A549 (cell line): Measurements from ENCODE around the gene ATP9B. TPM values are rescaled to one million over a fixed set of nuclear protein-coding genes. Genes with fewer than 3 reads are reported as not detected.
A peak's percentile ranks its signal among the peaks of the same experiment; 100 is the strongest.

Experiments
- ATAC-seq, 2 experiments: fragments of 200-7000 bp in 1 of 2; fragments of >200 bp in 1 of 2; cut with Nextera tagmentation in 1 of 2; cut with Tn5 transposase in 1 of 2; 3 replicates each; pipeline versions ENCODE4 v1.8.0 to v1.9.1; 2018 to 2020; ENCODE audit warnings: mild to moderate bottlenecking in 1 of 2, moderate library complexity in 1 of 2
- CTCF ChIA-PET: fragments of 300-600 bp; sonication (Branson Sonifier 250); formaldehyde crosslinking; extraction: SDS; loops from one replicate; lab custom pipeline; 2021; ENCODE audit warnings: antibody characterized with exemption, inconsistent platforms; lab: Yijun Ruan, JAX
- POLR2A ChIA-PET: fragments of 350-600 bp; formaldehyde crosslinking; extraction: SDS; loops from one replicate; lab custom pipeline; 2021; ENCODE audit warnings: antibody characterized with exemption, inconsistent platforms; lab: Yijun Ruan, JAX
- DNase-seq, 2 experiments: peaks; one replicate each; pipeline versions ENCODE4 v3.0.0 to v3.0.0-alpha.2; 2011 to 2016; ENCODE audit warnings: low read depth in 1 of 2, low spot score in 1 of 2
- FAIRE-seq: peaks from 2 replicates; lab custom pipeline; 2011; peaks lifted over from hg19 to GRCh38; lab: Jason Lieb, UNC
- H3K27ac ChIP-seq, 2 experiments: fragments of >200 bp; sonication (Bioruptor Twin); formaldehyde crosslinking; 3 replicates each; pipeline ENCODE4 v1.5.1; 2016 to 2017
- H3K4me1 ChIP-seq: fragments of >200 bp; sonication (Bioruptor Twin); formaldehyde crosslinking; 3 replicates; pipeline ENCODE4 v1.6.1; 2016
- H3K4me2 ChIP-seq: fragments of >200 bp; sonication (Bioruptor Twin); formaldehyde crosslinking; 3 replicates; pipeline ENCODE4 v1.6.1; 2016
- H3K4me3 ChIP-seq: fragments of >200 bp; sonication (Bioruptor Twin); formaldehyde crosslinking; 3 replicates; pipeline ENCODE4 v1.5.1; 2016
- H3K9me3 ChIP-seq: fragments of >200 bp; sonication (Bioruptor Twin); formaldehyde crosslinking; 3 replicates; pipeline ENCODE4 v1.6.1; 2016
- BHLHE40 ChIP-seq: IDR thresholded peaks from 2 replicates; pipeline ENCODE4 v1.6.1; 2012; ENCODE audit warnings: low read depth, low read length, inconsistent platforms
- CBX2 ChIP-seq: fragments of 200-600 bp; sonication (generic); IDR thresholded peaks from 2 replicates; pipeline ENCODE4 v1.6.1; 2016; ENCODE audit warnings: low read depth, mild to moderate bottlenecking, borderline replicate concordance
- CBX8 ChIP-seq: fragments of 200-600 bp; sonication (generic); IDR thresholded peaks from 2 replicates; pipeline ENCODE4 v1.6.1; 2016
- CEBPB ChIP-seq, 2 experiments: fragments of >200 bp in 1 of 2; sonication (Bioruptor Twin) in 1 of 2; formaldehyde crosslinking in 1 of 2; IDR thresholded peaks; 2 replicates each; pipeline ENCODE4 v1.6.1; 2012 to 2016
- CHD4 ChIP-seq: fragments of 200-600 bp; sonication (generic); IDR thresholded peaks from 2 replicates; pipeline ENCODE4 v1.6.1; 2016; ENCODE audit warnings: antibody characterized with exemption, mild to moderate bottlenecking, borderline replicate concordance
- EHF ChIP-seq: fragments of 250-450 bp; sonication (Bioruptor Pico); IDR thresholded peaks from 2 replicates; pipeline ENCODE4 v1.5.0; 2020; ENCODE audit warnings: mild to moderate bottlenecking
- ELK1 ChIP-seq: fragments of 150-350 bp; IDR thresholded peaks from 2 replicates; pipeline ENCODE4 v1.6.1; 2014; ENCODE audit warnings: low read depth, mild to moderate bottlenecking, low read length
- FOSB ChIP-seq: fragments of 250-450 bp; sonication (Bioruptor Pico); IDR thresholded peaks from 2 replicates; pipeline ENCODE4 v1.5.0; 2020; ENCODE audit warnings: mild to moderate bottlenecking, moderate library complexity
- FOSL2 ChIP-seq, 2 experiments: fragments of 450-650 bp in 1 of 2; fragments of >200 bp in 1 of 2; sonication (Bioruptor Twin) in 1 of 2; formaldehyde crosslinking; IDR thresholded peaks; 2 replicates each; pipeline versions ENCODE4 v1.5.0 to v1.6.1; 2016 to 2020; ENCODE audit warnings: mild to moderate bottlenecking in 1 of 2, moderate library complexity in 1 of 2
- FOXS1 ChIP-seq: fragments of 250-450 bp; sonication (Bioruptor Pico); IDR thresholded peaks from 2 replicates; pipeline ENCODE4 v1.5.0; 2020; ENCODE audit warnings: mild to moderate bottlenecking, moderate library complexity
- HDAC2 ChIP-seq: fragments of 200-600 bp; sonication (generic); IDR thresholded peaks from 2 replicates; pipeline ENCODE4 v1.6.1; 2016
- HES2 ChIP-seq: fragments of >200 bp; sonication (Bioruptor Twin); formaldehyde crosslinking; IDR thresholded peaks from 2 replicates; pipeline ENCODE4 v1.6.1; 2016
- HMGXB4 ChIP-seq: fragments of 250-450 bp; sonication (Bioruptor Pico); IDR thresholded peaks from 2 replicates; pipeline ENCODE4 v1.5.0; 2021; ENCODE audit warnings: mild to moderate bottlenecking, moderate library complexity, borderline replicate concordance
- HOXB13 ChIP-seq: fragments of 250-450 bp; sonication (Bioruptor Pico); IDR thresholded peaks from 2 replicates; pipeline ENCODE4 v1.5.0; 2020; ENCODE audit warnings: low read depth, mild to moderate bottlenecking, moderate library complexity
- HOXB5 ChIP-seq: fragments of 250-450 bp; sonication (Bioruptor Pico); IDR thresholded peaks from 2 replicates; pipeline ENCODE4 v1.5.0; 2020; ENCODE audit warnings: mild to moderate bottlenecking, moderate library complexity
- KDM1A ChIP-seq: fragments of 200-600 bp; sonication (generic); IDR thresholded peaks from 2 replicates; pipeline ENCODE4 v1.6.1; 2016; ENCODE audit warnings: low read depth, mild to moderate bottlenecking
- KDM5A ChIP-seq: fragments of 200-600 bp; sonication (generic); IDR thresholded peaks from 2 replicates; pipeline ENCODE4 v1.6.1; 2016; ENCODE audit warnings: antibody characterized with exemption, mild to moderate bottlenecking
- MAFK ChIP-seq: fragments of 450-650 bp; IDR thresholded peaks from 2 replicates; pipeline ENCODE4 v1.6.1; 2014; ENCODE audit not compliant: partially characterized antibody
- MAZ ChIP-seq: fragments of 150-350 bp; IDR thresholded peaks from 2 replicates; pipeline ENCODE4 v1.6.1; 2014; ENCODE audit warnings: antibody characterized with exemption, low read depth, low read length, borderline replicate concordance
- NR3C1 ChIP-seq: fragments of >200 bp; sonication (Bioruptor Twin); formaldehyde crosslinking; IDR thresholded peaks from 3 replicates; pipeline ENCODE4 v1.6.1; 2017
- RAD21 ChIP-seq, 2 experiments: fragments of >200 bp in 1 of 2; sonication (Bioruptor Twin) in 1 of 2; formaldehyde crosslinking in 1 of 2; IDR thresholded peaks in 1 of 2; conservative IDR thresholded peaks in 1 of 2; 2 replicates in 1 of 2; 3 replicates in 1 of 2; pipeline ENCODE4 v1.6.1; 2012 to 2018; ENCODE audit warnings: inconsistent platforms in 1 of 2
- TP53 ChIP-seq: fragments of 250-450 bp; sonication (Bioruptor Pico); IDR thresholded peaks from 2 replicates; pipeline ENCODE4 v1.5.0; 2021; ENCODE audit warnings: mild to moderate bottlenecking, moderate library complexity
- USF2 ChIP-seq: fragments of 450-650 bp; IDR thresholded peaks from 2 replicates; pipeline ENCODE4 v1.6.1; 2014; ENCODE audit warnings: antibody characterized with exemption
- ZC3H11A ChIP-seq: fragments of 450-650 bp; IDR thresholded peaks from 2 replicates; pipeline ENCODE4 v1.6.1; 2014; ENCODE audit warnings: antibody characterized with exemption, mild to moderate bottlenecking
- ZNF302 ChIP-seq: fragments of 250-450 bp; sonication (Bioruptor Pico); IDR thresholded peaks from 2 replicates; pipeline ENCODE4 v1.9.0; 2021; ENCODE audit warnings: inconsistent platforms, mild to moderate bottlenecking, moderate library complexity
- whole genome bisulfite sequencing: methylation state at CpG from one replicate; pipeline ENCODE4 v1.1.6; 2017; ENCODE audit errors: missing lambda C conversion rate; 5-methylcytosine and 5-hydroxymethylcytosine counted together
- polyA minus RNA-seq: library from RNA; depleted of rRNA, polyadenylated mRNA; stranded (reverse); fragments of >200 nt; gene quantifications from 2 replicates; pipeline ENCODE4 v1.2.3, GENCODE V29; 2011; rRNA and poly(A)+ RNA removed
- polyA plus RNA-seq, 4 experiments: library from polyadenylated mRNA; depleted of rRNA in 3 of 4; stranded (reverse); fragments of >200 nt; fragmentation: RNase III in 1 of 4; extraction: RNeasy Plus Mini Kit Qiagen cat#74134 plus additional on column Dnase treatment in 1 of 4; gene quantifications; 2 replicates in 3 of 4; 3 replicates in 1 of 4; pipeline ENCODE4 v1.2.3, GENCODE V29; 2011 to 2017
- TF ChIP-seq, protein P1 (sequence below): IDR thresholded peaks from 2 replicates; pipeline ENCODE4 v1.6.1; 2012
- TF ChIP-seq, protein P2 (sequence below): fragments of 200-600 bp; sonication (generic); IDR thresholded peaks from 2 replicates; pipeline ENCODE4 v1.6.1; 2016; ENCODE audit warnings: antibody characterized with exemption, mild to moderate bottlenecking, moderate library complexity
- TF ChIP-seq, protein P3 (sequence below): IDR thresholded peaks from 2 replicates; pipeline ENCODE4 v1.6.1; 2012; ENCODE audit warnings: low read depth, borderline replicate concordance
- TF ChIP-seq, protein P4 (sequence below): IDR thresholded peaks from 2 replicates; pipeline ENCODE4 v1.6.1; 2012

ATP9B gene
- polyA plus RNA-seq (2011; rRNA removed) (33.0 and 35.7 TPM in 2 replicates), polyA plus RNA-seq (2017; fragmentation: RNase III; extraction: RNeasy Plus Mini Kit Qiagen cat#74134 plus additional on column Dnase treatment) (22.6 to 31.1 TPM (median 25.2 TPM) in 3 replicates), polyA minus RNA-seq (39.6 and 46.0 TPM in 2 replicates)
- polyA plus RNA-seq (2012; cell fraction: cytosol; rRNA removed) = 39.9 TPM in 2 replicates
- polyA plus RNA-seq (2012; cell fraction: nucleus; rRNA removed) = 49.2 and 63.4 TPM in 2 replicates

DNA sequence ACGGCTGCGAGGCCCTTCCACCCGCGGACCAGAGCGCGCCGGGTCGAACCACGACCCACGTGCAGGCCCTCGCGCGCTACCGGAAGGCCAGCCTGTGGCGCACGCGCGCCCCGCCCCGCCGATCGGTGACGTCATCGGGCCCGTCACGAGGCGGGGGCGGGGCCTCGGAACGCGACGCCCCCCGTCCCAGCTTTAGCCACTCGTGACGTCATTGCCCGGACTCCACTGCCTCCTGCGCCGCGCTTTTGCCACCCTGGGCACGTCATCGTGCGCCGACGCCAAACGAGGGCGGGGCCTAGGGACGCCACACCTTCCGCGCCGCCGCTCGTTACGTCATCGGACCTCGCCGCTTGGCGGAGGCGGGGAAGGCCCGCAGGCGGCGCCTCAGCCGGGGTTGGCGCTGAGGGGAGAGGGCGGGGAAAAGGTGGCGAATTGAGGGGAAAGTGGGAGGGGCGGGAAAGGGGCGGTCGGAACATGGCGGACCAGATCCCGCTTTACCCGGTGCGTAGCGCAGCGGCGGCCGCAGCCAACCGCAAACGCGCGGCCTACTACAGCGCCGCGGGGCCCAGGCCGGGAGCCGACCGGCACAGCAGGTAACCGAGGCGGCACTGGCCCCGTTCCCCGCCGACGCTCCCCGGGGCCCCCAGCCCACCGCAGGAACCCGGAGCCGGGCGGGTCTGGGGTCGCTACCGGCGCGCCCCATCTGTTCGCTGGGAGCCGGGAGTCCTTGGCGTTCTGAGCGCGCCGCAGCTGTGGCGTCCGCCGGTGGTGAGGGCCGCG is at the start of gene ATP9B:
ATP9B (plus strand) TSS at position 458 of the 780 bp plus-strand sequence; CDS start at position 475, 17 bp downstream.
- 1% methylated on average over 16 of the region's 112 CpGs for WGBS
- POLR2A ChIA-PET = no interaction called here
- TF ChIP-seq FOXS1 (CRISPR knock-in tag) = peak; percentile 47; the same call in 1 of the 2 replicates
- TF ChIP-seq, protein P1, sequence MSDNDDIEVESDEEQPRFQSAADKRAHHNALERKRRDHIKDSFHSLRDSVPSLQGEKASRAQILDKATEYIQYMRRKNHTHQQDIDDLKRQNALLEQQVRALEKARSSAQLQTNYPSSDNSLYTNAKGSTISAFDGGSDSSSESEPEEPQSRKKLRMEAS = peak; percentile 89
- no peak; the same call in 1 of the 2 replicates for TF ChIP-seq KDM5A
- TF ChIP-seq HDAC2 = no peak
- no peak for TF ChIP-seq FOSL2 (IDR thresholded peaks at IDR 0.05)
- TF ChIP-seq FOSL2 (CRISPR knock-in tag; IDR thresholded peaks at IDR 0.05) = peak; percentile 95
- TF ChIP-seq CHD4 = no peak
- peak; percentile 94 for TF ChIP-seq HOXB5 (CRISPR knock-in tag)
- TF ChIP-seq FOSB = no peak
- no peak for TF ChIP-seq RAD21 (conservative IDR thresholded peaks at IDR 0.05 in 1 of 2, IDR thresholded peaks at IDR 0.05 in 1 of 2)
- TF ChIP-seq HMGXB4 (CRISPR knock-in tag) = no peak
- TF ChIP-seq, protein P2, sequence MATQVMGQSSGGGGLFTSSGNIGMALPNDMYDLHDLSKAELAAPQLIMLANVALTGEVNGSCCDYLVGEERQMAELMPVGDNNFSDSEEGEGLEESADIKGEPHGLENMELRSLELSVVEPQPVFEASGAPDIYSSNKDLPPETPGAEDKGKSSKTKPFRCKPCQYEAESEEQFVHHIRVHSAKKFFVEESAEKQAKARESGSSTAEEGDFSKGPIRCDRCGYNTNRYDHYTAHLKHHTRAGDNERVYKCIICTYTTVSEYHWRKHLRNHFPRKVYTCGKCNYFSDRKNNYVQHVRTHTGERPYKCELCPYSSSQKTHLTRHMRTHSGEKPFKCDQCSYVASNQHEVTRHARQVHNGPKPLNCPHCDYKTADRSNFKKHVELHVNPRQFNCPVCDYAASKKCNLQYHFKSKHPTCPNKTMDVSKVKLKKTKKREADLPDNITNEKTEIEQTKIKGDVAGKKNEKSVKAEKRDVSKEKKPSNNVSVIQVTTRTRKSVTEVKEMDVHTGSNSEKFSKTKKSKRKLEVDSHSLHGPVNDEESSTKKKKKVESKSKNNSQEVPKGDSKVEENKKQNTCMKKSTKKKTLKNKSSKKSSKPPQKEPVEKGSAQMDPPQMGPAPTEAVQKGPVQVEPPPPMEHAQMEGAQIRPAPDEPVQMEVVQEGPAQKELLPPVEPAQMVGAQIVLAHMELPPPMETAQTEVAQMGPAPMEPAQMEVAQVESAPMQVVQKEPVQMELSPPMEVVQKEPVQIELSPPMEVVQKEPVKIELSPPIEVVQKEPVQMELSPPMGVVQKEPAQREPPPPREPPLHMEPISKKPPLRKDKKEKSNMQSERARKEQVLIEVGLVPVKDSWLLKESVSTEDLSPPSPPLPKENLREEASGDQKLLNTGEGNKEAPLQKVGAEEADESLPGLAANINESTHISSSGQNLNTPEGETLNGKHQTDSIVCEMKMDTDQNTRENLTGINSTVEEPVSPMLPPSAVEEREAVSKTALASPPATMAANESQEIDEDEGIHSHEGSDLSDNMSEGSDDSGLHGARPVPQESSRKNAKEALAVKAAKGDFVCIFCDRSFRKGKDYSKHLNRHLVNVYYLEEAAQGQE = no peak
- TF ChIP-seq, protein P3, sequence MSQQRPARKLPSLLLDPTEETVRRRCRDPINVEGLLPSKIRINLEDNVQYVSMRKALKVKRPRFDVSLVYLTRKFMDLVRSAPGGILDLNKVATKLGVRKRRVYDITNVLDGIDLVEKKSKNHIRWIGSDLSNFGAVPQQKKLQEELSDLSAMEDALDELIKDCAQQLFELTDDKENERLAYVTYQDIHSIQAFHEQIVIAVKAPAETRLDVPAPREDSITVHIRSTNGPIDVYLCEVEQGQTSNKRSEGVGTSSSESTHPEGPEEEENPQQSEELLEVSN = peak; percentile 89
- peak; percentile 31; the same call in 1 of the 2 replicates for TF ChIP-seq USF2
- TF ChIP-seq ELK1 = no peak
- TF ChIP-seq MAZ = no peak
- no peak for TF ChIP-seq HES2
- no peak for TF ChIP-seq KDM1A
- no peak for TF ChIP-seq CBX2
- no peak for TF ChIP-seq MAFK
- no peak for TF ChIP-seq BHLHE40
- TF ChIP-seq TP53 (CRISPR knock-in tag) = no peak
- no peak for TF ChIP-seq CBX8
- peak; percentile 63; the same call in 1 of the 2 replicates for TF ChIP-seq ZNF302
- TF ChIP-seq CEBPB (IDR thresholded peaks at IDR 0.05) = no peak
- TF ChIP-seq NR3C1 = no peak
- TF ChIP-seq HOXB13 (CRISPR knock-in tag) = no peak; the same call in 1 of the 2 replicates
- TF ChIP-seq EHF = no peak
- no peak for TF ChIP-seq ZC3H11A
- TF ChIP-seq, protein P4, sequence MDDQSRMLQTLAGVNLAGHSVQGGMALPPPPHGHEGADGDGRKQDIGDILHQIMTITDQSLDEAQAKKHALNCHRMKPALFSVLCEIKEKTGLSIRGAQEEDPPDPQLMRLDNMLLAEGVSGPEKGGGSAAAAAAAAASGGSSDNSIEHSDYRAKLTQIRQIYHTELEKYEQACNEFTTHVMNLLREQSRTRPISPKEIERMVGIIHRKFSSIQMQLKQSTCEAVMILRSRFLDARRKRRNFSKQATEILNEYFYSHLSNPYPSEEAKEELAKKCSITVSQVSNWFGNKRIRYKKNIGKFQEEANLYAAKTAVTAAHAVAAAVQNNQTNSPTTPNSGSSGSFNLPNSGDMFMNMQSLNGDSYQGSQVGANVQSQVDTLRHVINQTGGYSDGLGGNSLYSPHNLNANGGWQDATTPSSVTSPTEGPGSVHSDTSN = no peak

More for the DNA sequence above, at the start of gene ATP9B:
- FAIRE-seq = no peak
- Histone ChIP-seq H3K9me3 (peaks cover 5% of the 10 kb centered on the region; the same call in 2 of the 3 replicates), H3K27ac (peak within 1 kb of the TSS; percentile 87 to 96), H3K4me1 (peaks cover 9% of the 10 kb centered on the region; the same call in 1 of the 3 replicates), H3K4me2 (peak within 1 kb of the TSS; percentile 86), H3K4me3 (peak within 1 kb of the TSS; percentile 99)
- DNase-seq = peak; percentile 63 to 95
- CTCF ChIA-PET = no interaction called here
- peak; percentile 94 to 98 for ATAC-seq
